H7 (cell line): ENCODE data around the gene EIF4B. TPM values are rescaled to one million over a fixed set of nuclear protein-coding genes. Genes with fewer than 3 reads are reported as not detected.

Experiments used
- DNase-seq: peaks from one replicate; pipeline ENCODE4 v3.0.0; 2012
- H3K27me3 ChIP-seq: 2 replicates; pipeline ENCODE4 v1.6.0; 2011; ENCODE audit warnings: mild to moderate bottlenecking, low read length; ENCODE audit not compliant: control insufficient read depth, insufficient read depth
- H3K36me3 ChIP-seq: replicated peaks from 2 replicates; pipeline ENCODE4 v1.5.1; 2011; ENCODE audit warnings: low read length; ENCODE audit not compliant: control insufficient read depth, insufficient read depth
- H3K4me3 ChIP-seq: 2 replicates; pipeline ENCODE4 v1.5.1; 2011; ENCODE audit warnings: low read depth, mild to moderate bottlenecking, control low read depth, low read length, moderate library complexity; ENCODE audit not compliant: insufficient read depth
- total RNA-seq: library from RNA; depleted of rRNA; stranded (reverse); fragments of >200 nt; shearing (Covaris generic); gene quantifications from 2 replicates; pipeline ENCODE4 v1.2.3, GENCODE V29; 2014

EIF4B gene
- total RNA-seq, 1 experiment from 2014 or later = 581 TPM

- Histone ChIP-seq H3K27me3 (0 out of 2 replicates have a peak, but pooled peaks cover 2% of the 10 kb centered on the region), H3K4me3 (peak overlapping the region; percentile 76), H3K36me3 (peaks cover 4% of the 10 kb centered on the region; the same call in 1 of the 2 replicates)
- DNase-seq = peak; percentile 98
Measured at GRCh38 chr12:53054112-53054878, 48.0 kb downstream of the EIF4B start.

- Histone ChIP-seq H3K36me3 (peaks cover 4% of the 10 kb centered on the region; the same call in 1 of the 2 replicates), H3K4me3 (no peak overlapping the region), H3K27me3 (peaks cover 2% of the 10 kb centered on the region; the same call in 1 of the 2 replicates)
- peak; percentile 21 for DNase-seq
Measured at GRCh38 chr12:53055471-53056266, 49.4 kb downstream of the EIF4B start.

- Histone ChIP-seq H3K4me3 (no peak overlapping the region), H3K36me3 (peaks cover 4% of the 10 kb centered on the region; the same call in 1 of the 2 replicates), H3K27me3 (peaks cover 2% of the 10 kb centered on the region; the same call in 1 of the 2 replicates)
- DNase-seq = no peak
Measured at GRCh38 chr12:53056296-53056695, 50.0 kb downstream of the EIF4B start.

GRCh38 chr12:53056901-53057300, 50.6 kb downstream of the EIF4B start:
- peaks cover 2% of the 10 kb centered on the region; the same call in 1 of the 2 replicates for H3K27me3 ChIP-seq
- no peaks in the 10 kb centered on the region for H3K36me3 ChIP-seq
- DNase-seq = peak; percentile 13
- no peak overlapping the region for H3K4me3 ChIP-seq

- H3K4me3 ChIP-seq = no peak overlapping the region
- no peaks in the 10 kb centered on the region for H3K36me3 ChIP-seq
- peaks cover 2% of the 10 kb centered on the region; the same call in 1 of the 2 replicates for H3K27me3 ChIP-seq
- DNase-seq = peak; percentile 24
Measured at GRCh38 chr12:53057816-53058500, 51.7 kb downstream of the EIF4B start.

GRCh38 chr12:53058674-53059433, 52.6 kb downstream of the EIF4B start:
- H3K27me3 ChIP-seq = peaks cover 2% of the 10 kb centered on the region; the same call in 1 of the 2 replicates
- H3K36me3 ChIP-seq = no peaks in the 10 kb centered on the region
- DNase-seq = peak; percentile 52
- no peak overlapping the region for H3K4me3 ChIP-seq

- DNase-seq = peak; percentile 52
- Histone ChIP-seq H3K4me3 (no peak overlapping the region), H3K27me3 (peaks cover 2% of the 10 kb centered on the region; the same call in 1 of the 2 replicates), H3K36me3 (no peaks in the 10 kb centered on the region)
Measured at GRCh38 chr12:53059434-53060063, 53.3 kb downstream of the EIF4B start.

GRCh38 chr12:53060064-53060720, 53.9 kb downstream of the EIF4B start:
- Histone ChIP-seq H3K36me3 (no peaks in the 10 kb centered on the region), H3K4me3 (no peak overlapping the region), H3K27me3 (peaks cover 2% of the 10 kb centered on the region; the same call in 1 of the 2 replicates)
- no peak for DNase-seq

GRCh38 chr12:53060721-53061276, 54.5 kb downstream of the EIF4B start:
- peak; percentile 49 for DNase-seq
- peaks cover 2% of the 10 kb centered on the region; the same call in 1 of the 2 replicates for H3K27me3 ChIP-seq
- H3K4me3 ChIP-seq = no peak overlapping the region
- peaks cover 1% of the 10 kb centered on the region for H3K36me3 ChIP-seq

- DNase-seq = peak; percentile 88
- peaks cover 1% of the 10 kb centered on the region for H3K36me3 ChIP-seq
- H3K27me3 ChIP-seq = peaks cover 2% of the 10 kb centered on the region; the same call in 1 of the 2 replicates
- no peak overlapping the region for H3K4me3 ChIP-seq
Measured at GRCh38 chr12:53061404-53062010, 55.3 kb downstream of the EIF4B start.

- Histone ChIP-seq H3K27me3 (peaks cover 1% of the 10 kb centered on the region; the same call in 1 of the 2 replicates), H3K4me3 (no peak overlapping the region), H3K36me3 (peaks cover 1% of the 10 kb centered on the region)
- no peak for DNase-seq
Measured at GRCh38 chr12:53062011-53062961, 56.0 kb downstream of the EIF4B start.
